IPS DF 6.9 (cell line): ENCODE measurements around the gene ZMYM2.

ENCODE experiments used
- DNase-seq: peaks from one replicate; pipeline ENCODE4 v3.0.0-alpha.2; 2013; ENCODE audit warnings: low read depth, low spot score
- H3K27ac ChIP-seq: one replicate; pipeline ENCODE4 v1.5.1; 2013; ENCODE audit warnings: low read length, control low read depth
- H3K27me3 ChIP-seq: 2 replicates; pipeline ENCODE4 v1.6.1; 2013; ENCODE audit warnings: mild to moderate bottlenecking, low read length; ENCODE audit not compliant: control insufficient read depth, insufficient read depth
- H3K36me3 ChIP-seq: 2 replicates; pipeline ENCODE4 v1.6.1; 2013; ENCODE audit warnings: low read length; ENCODE audit not compliant: control insufficient read depth, insufficient read depth
- H3K4me1 ChIP-seq: 2 replicates; pipeline ENCODE4 v1.6.1; 2013; ENCODE audit warnings: low read length; ENCODE audit not compliant: control insufficient read depth, insufficient read depth
- H3K4me3 ChIP-seq: 2 replicates; pipeline ENCODE4 v1.5.1; 2013; ENCODE audit warnings: mild to moderate bottlenecking, low read length
- H3K9me3 ChIP-seq: 2 replicates; pipeline ENCODE4 v1.6.1; 2013; ENCODE audit warnings: low read length, inconsistent platforms; ENCODE audit not compliant: control insufficient read depth, insufficient read depth
- whole genome bisulfite sequencing: extraction: QIAGEN DNeasy Blood & Tissue Kit; methylation state at CpG from one replicate; pipeline ENCODE4 v1.1.7; 2013; ENCODE audit warnings: mixed read lengths, missing lambda C conversion rate; ENCODE audit not compliant: insufficient read length, insufficient coverage; 5-methylcytosine and 5-hydroxymethylcytosine counted together

The ZMYM2 gene

DNA sequence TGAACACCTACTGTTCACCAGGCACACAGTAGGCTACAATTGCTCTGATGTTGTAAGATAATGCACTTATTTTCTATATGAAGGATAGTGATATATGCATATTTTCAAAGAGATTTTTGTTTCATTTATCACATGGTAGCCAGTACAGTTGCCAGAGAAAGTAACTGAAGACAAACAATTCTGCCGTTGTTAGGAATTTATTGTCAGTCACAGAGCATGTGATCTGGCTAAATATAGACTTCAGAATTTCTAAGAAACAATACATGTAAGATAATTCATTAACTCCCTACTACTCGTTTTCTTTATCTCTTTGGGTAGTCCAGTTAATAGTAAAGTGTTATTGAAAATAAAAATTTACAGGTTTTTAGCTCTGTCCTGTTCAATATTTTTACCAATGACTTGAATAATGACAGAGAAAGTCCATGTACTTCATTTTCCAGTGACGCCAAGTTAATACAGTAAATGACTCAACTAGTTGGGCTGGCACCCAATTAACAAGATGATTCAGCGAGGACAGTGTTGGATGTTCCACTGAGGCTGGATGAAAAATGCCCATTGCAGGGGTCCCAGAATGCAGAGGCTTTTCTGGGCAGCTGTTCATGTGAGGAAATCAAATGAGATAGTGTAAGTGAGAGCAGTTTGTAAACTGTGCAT lies 166.7 kb downstream of the ZMYM2 start:
- WGBS, result no CpG with 5 or more reads among the region's 4 CpGs
- Histone ChIP-seq H3K36me3 (no peaks in the 10 kb centered on the region), H3K4me1 (peaks cover 2% of the 10 kb centered on the region; the same call in 1 of the 2 replicates), H3K4me3 (no peak overlapping the region), H3K9me3 (no peaks in the 10 kb centered on the region), H3K27ac (no peak overlapping the region), H3K27me3 (peaks cover 2% of the 10 kb centered on the region)
- DNase-seq, result no peak

DNA sequence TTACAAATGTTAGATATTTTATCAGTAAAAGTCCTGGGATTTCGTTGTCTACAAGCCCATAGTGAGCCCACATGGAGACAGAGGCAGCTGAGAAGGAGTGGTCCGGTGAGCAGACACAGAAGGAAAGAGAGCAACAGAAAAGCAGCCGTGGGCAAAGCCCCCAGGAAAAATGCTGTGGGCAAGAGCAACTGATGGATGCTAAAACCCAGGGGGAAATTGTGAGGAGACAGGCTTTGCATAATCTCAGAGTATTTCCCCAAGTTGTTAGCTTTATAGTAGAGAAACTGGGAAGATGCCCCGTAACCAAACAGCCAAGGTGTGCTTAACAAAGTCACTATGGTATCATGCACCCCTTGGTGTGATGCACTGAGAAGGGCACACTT lies 167.2 kb downstream of the ZMYM2 start:
- H3K27ac ChIP-seq, result no peak overlapping the region
- H3K36me3 ChIP-seq, result no peaks in the 10 kb centered on the region
- no CpG with 5 or more reads among the region's 4 CpGs for WGBS

DNA sequence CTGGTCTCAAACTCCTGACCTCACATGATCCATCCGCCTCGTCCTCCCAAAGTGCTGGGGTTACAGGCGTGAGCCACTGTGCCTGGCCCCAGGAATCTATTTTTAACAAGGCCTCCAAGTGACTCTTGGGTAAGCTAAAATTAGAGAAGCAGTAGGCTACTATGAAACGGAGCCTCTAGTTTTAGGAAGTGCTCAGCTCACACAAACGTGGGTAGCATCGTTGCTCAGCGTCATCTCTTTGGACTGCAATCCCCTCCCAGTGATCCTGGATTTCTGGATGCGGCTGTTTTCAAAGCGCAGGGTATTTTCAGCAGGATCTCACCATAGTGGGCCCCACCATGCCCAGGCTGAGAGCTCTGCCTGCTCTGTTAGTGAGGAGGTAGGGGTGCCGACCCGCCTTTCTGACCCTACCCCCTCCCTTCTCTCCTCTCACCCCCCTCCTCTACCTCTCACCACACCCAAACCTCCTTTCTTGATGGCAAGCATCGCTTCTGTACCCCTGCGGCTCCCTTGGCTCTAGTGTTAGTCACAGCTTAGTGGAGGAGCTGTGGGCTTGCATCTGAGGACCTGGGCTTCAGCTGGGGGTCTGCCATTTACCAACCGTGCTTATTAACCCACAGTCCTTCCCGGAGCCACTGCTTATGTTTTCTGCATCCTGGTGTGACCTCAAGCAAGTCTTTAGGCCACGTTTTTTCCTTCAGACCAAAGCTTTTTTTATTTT lies 168.2 kb downstream of the ZMYM2 start:
- peaks cover 2% of the 10 kb centered on the region for H3K27me3 ChIP-seq
- DNase-seq, result no peak
- no peak overlapping the region for H3K4me3 ChIP-seq
- H3K9me3 ChIP-seq, result no peaks in the 10 kb centered on the region
- H3K36me3 ChIP-seq, result no peaks in the 10 kb centered on the region
- H3K27ac ChIP-seq, result no peak overlapping the region
- peaks cover 1% of the 10 kb centered on the region; the same call in 1 of the 2 replicates for H3K4me1 ChIP-seq
- WGBS, result no CpG with 5 or more reads among the region's 16 CpGs

More for the DNA sequence above, 167.2 kb downstream of the ZMYM2 start:
- H3K4me1 ChIP-seq, result peaks cover 2% of the 10 kb centered on the region; the same call in 1 of the 2 replicates
- no peaks in the 10 kb centered on the region for H3K9me3 ChIP-seq
- DNase-seq, result no peak
- no peak overlapping the region for H3K4me3 ChIP-seq
- H3K27me3 ChIP-seq, result peaks cover 2% of the 10 kb centered on the region

DNA sequence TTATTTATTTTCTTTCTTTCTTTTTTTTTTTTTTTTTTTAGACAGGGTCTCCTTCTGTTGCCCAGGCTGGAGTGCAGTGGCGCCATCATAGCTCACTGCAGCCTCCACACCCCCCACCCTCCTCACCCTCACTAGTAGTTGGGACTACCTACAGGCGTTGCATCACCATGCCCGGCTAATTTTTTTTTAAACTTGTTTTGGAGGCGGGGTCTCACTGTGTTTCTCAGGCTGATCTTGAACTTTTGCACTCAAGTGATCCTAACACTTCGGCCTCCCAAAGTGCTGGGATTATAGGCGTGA lies 168.7 kb downstream of the ZMYM2 start:
- no CpG with 5 or more reads among the region's 6 CpGs for WGBS
- Histone ChIP-seq H3K27ac (no peak overlapping the region), H3K4me1 (peaks cover 1% of the 10 kb centered on the region; the same call in 1 of the 2 replicates), H3K4me3 (no peak overlapping the region), H3K36me3 (no peaks in the 10 kb centered on the region), H3K27me3 (peaks cover 2% of the 10 kb centered on the region), H3K9me3 (no peaks in the 10 kb centered on the region)
- DNase-seq, result no peak

DNA sequence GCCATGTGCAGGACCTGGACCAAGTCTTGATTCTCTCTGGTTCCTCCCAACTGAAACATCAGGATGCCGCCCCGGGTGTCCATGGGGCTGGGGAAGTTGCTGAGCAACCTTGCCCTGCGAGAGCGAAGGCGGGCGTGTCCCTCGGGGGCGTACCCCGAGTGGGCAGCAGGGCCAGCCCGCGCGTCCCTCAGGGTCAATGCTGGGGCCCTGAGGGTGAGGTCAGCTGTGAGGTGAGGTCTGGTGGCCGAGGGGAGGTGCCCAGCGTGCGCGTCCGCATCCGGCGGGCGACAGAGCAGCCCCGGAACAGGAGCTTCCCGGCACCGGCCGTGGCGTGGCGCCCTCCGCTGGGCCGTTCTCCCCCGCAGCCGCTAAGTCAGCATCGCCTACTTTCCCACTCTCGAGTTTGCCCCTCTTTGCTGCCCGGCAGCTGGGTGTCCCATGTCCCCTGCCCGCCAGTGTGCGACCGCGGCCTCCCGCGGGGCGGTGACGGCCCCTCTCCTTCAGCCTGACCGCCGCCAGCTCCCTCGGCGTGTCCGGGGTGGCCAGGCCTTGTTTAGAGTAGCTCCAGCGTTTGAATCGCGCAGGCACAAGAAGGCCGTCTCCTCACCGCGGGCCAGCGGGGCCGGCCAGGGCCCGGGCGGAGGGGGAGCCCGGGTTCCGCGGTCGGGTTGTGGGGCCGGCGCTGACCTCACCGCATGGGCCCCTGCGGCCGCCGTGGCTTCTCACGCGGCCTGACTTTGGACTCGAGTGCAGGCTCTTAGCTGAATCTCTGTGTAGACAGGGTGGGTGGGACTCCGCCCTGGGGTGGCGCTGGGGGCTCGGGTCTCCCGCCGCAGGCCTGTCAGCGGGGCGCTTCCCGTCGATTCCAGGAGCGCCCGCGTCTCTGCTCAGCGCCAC lies 169.3 kb downstream of the ZMYM2 start:
- no peak overlapping the region for H3K27ac ChIP-seq
- no peak for DNase-seq

DNA sequence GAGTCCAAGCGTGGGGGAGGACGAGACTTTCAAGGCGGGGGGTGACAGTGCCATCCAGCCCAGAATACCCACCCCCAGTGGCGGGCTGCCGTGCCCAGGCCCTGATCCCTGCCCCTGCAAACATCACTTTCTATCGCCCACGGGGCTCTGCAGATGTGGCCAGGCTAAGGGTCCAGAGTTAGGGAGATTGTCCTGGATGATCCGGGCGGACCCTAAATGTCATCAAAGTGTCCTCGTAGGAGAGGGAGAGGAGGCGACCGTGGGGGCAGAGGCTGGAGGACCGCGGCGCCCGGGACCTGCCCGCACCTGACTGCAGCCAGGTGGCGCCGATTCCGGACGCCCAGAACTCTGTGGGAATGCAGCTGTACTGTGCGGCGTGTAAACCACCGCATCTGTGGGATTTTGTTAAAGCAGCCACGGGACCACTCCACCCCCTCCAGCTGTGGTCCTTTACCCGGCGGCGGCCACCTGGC lies 170.0 kb downstream of the ZMYM2 start:
- Histone ChIP-seq H3K27me3 (peaks cover 2% of the 10 kb centered on the region), H3K4me3 (peak overlapping the region; percentile 48), H3K36me3 (no peaks in the 10 kb centered on the region), H3K27ac (no peak overlapping the region), H3K9me3 (no peaks in the 10 kb centered on the region), H3K4me1 (peaks cover 1% of the 10 kb centered on the region; the same call in 1 of the 2 replicates)
- DNase-seq, result no peak
- WGBS, result no CpG with 5 or more reads among the region's 28 CpGs

More for the DNA sequence above, 169.3 kb downstream of the ZMYM2 start:
- WGBS, result no CpG with 5 or more reads among the region's 82 CpGs
- H3K4me1 ChIP-seq, result peaks cover 1% of the 10 kb centered on the region; the same call in 1 of the 2 replicates
- H3K4me3 ChIP-seq, result peak overlapping the region; percentile 48
- no peaks in the 10 kb centered on the region for H3K36me3 ChIP-seq
- H3K27me3 ChIP-seq, result peaks cover 2% of the 10 kb centered on the region
- no peaks in the 10 kb centered on the region for H3K9me3 ChIP-seq

DNA sequence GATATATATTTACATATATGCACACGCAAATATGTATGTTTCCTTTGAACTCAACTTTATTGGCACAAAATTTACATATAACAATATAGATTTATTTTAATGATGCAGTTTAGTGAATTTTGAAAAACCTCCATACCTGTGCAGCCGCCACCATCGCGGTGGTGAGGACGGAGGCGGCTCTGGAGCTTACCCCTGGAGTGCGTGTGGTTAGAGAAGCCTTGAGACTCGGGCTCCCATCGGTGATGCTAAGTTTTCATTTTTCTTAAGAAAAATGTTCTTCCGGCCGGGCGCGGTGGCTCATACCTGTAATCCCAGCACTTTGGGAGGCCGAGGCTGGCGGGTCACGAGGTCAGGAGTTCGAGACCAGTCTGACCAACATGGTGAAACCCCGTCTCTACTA lies 170.5 kb downstream of the ZMYM2 start:
- DNase-seq, result no peak
- H3K4me1 ChIP-seq, result peaks cover 1% of the 10 kb centered on the region; the same call in 1 of the 2 replicates
- no peak overlapping the region for H3K4me3 ChIP-seq
- H3K36me3 ChIP-seq, result no peaks in the 10 kb centered on the region
- H3K27me3 ChIP-seq, result peaks cover 2% of the 10 kb centered on the region
- H3K27ac ChIP-seq, result no peak overlapping the region
- no CpG with 5 or more reads among the region's 18 CpGs for WGBS
- no peaks in the 10 kb centered on the region for H3K9me3 ChIP-seq

DNA sequence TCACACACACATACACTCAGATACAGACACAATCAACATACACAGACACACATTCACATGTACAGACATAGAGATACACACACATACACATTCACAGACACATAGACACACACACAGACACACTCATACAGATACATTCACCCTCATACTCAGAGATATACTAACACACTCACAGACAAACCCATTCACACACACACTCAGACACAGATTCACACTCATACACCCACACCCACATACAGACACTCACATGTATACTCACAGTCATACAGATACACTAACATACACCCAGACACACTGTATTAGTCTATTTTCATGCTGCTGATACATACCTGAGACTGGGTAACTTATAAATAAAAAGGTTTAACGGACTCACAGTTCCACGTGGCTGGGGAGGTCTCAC lies 171.5 kb downstream of the ZMYM2 start:
- no peaks in the 10 kb centered on the region for H3K9me3 ChIP-seq
- WGBS, result no CpG with 5 or more reads among the region's 2 CpGs
- H3K27me3 ChIP-seq, result peaks cover 2% of the 10 kb centered on the region
- H3K27ac ChIP-seq, result no peak overlapping the region
- H3K4me1 ChIP-seq, result peaks cover 1% of the 10 kb centered on the region; the same call in 1 of the 2 replicates
- H3K4me3 ChIP-seq, result no peak overlapping the region
- no peak for DNase-seq
- no peaks in the 10 kb centered on the region for H3K36me3 ChIP-seq

DNA sequence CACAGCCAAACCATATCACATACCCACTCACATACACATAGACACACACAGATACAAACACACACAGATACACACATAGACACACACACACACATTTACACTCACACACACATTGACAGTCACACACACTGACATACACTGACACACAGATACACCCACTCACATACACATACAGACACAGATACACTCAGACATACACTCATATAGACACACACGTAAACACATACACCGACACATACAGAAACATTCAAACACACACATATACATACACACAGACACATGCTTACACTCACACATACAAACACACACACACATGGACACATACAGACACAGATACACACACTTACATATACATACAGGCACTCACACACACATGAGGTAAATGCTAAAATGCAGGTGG lies 172.1 kb downstream of the ZMYM2 start:
- Histone ChIP-seq H3K4me3 (no peak overlapping the region), H3K4me1 (peaks cover 1% of the 10 kb centered on the region; the same call in 1 of the 2 replicates), H3K36me3 (no peaks in the 10 kb centered on the region), H3K27me3 (peaks cover 2% of the 10 kb centered on the region), H3K9me3 (no peaks in the 10 kb centered on the region), H3K27ac (no peak overlapping the region)
- WGBS, result 100% methylated on average over 1 of the region's 2 CpGs
- DNase-seq, result no peak
